ENCODE data around the gene TEX22.

Gene TEX22

GRCh38 chr14:105422695-105423487 is 24.6 kb downstream of the TEX22 start:
- DNase-seq: no peak

- DNase-seq: no peak
Observed at GRCh38 chr14:105423488-105424195, 25.3 kb downstream of the TEX22 start.

DNA sequence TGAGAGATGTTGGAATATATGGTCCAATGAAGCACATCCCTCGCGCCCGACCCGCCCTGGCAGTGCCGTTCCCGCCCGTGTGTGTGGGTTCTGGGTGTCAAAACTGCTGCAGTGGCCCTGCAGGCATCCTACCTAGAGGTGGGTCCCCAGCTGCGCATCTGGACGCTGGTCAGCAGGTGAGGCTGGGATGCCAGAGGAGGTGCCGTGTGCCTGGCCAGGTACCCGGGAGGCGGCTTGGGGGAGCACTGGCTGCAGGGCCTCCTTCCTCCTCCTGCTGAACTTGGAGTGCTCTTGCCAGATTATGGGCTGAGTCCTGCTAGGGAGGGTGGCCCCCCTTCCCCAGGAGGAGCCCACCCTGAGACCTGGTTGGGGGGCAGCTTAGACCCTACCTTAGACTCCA is 26.5 kb downstream of the TEX22 start:
- DNase-seq: no peak

- DNase-seq: no peak
Observed at GRCh38 chr14:105425823-105426247, 27.5 kb downstream of the TEX22 start.

GRCh38 chr14:105426416-105427130 is 28.2 kb downstream of the TEX22 start:
- DNase-seq: no peak

DNA sequence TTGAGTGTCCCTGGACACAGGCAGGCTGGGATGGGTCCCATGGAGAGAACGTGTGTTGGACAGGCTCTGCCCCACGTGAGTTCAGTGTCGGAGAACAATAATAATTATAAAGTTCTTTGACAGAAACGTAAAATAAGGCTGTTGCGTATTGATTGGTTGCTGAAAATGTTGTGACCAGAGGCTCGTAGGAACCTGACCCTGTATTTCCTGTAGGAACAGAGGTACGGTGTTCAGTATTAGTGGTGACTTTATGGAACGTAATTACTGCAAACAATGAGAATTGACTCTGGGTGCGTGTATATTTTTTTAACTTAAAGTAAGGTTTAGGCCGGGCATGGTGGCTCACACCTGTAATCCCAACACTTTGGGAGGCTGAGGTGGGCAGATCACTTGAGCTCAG is 29.1 kb downstream of the TEX22 start:
- no peak for DNase-seq

DNA sequence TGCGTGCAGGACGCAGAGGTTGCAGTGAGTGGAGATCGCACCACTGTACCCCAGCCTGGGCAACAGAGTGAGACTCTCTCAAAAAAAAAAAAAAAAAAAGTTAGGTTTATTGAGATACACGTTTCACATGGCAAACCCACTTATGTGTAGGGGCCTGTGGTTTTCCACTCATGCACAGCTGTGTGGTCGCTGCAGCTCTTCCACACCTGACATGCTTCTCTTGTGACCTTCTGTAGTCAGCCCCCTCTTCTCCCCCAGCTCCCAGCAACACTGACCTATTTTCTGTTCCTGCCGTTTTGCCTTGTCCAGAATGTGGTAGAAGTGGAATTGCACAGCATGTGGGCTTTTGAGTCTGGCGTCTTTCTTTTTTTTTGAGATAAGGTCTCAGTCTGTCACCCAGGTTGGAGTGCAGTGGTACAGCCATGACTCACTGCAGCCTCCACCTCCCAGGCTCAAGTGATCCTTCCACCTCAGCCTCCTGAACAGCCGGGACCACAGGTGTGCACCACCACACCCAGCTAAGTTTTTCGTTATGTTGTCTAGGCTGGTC is 29.7 kb downstream of the TEX22 start:
- DNase-seq: no peak

GRCh38 chr14:105430042-105430441 is 31.7 kb downstream of the TEX22 start:
- DNase-seq: no peak

DNA sequence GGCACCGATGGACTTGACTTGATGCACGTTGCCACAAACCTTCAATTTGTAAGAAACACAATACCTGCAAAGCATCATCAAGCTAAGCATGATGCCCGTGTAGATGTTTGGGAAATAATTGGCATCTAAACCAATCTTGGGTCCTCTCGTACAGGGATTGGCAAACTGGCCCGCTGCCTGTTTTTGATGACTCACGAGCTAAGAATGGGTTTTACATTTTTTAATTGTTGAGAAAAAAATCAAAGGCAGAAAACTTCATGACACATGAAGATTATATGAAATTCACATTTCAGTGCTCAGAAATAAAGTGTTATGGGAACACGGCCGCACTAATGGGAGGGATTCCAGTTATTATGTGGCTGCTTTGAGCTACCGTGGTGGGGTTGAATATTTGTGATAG is 32.2 kb downstream of the TEX22 start:
- no peak for DNase-seq

DNA sequence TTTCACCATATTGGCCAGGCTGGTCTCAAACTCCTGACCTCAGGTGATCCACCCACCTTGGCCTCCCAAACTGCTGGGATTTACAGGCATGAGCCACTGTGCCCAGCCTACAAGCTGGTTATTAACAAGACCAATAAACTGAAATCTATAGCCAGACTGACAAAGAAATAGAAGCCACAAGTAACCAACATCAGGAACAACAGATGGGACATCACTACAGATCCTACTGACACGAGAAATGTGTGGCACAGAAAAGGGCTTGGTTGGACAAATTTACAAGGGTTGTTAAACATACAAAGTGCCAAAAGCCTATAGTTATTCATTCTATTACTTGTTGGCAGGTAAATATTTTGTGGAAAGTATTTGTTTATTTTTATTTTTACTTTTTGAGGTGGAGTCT is 32.9 kb downstream of the TEX22 start:
- DNase-seq: no peak

GRCh38 chr14:105432657-105433056 is 34.3 kb downstream of the TEX22 start:
- no peak for DNase-seq

GRCh38 chr14:105433161-105433605 is 34.8 kb downstream of the TEX22 start:
- DNase-seq: no peak

- no peak for DNase-seq
Observed at GRCh38 chr14:105436402-105436801, 38.1 kb downstream of the TEX22 start.

- no peak for DNase-seq
Observed at GRCh38 chr14:105436891-105437722, 38.8 kb downstream of the TEX22 start.

- no peak for DNase-seq
Observed at GRCh38 chr14:105437723-105438500, 39.6 kb downstream of the TEX22 start.

DNA sequence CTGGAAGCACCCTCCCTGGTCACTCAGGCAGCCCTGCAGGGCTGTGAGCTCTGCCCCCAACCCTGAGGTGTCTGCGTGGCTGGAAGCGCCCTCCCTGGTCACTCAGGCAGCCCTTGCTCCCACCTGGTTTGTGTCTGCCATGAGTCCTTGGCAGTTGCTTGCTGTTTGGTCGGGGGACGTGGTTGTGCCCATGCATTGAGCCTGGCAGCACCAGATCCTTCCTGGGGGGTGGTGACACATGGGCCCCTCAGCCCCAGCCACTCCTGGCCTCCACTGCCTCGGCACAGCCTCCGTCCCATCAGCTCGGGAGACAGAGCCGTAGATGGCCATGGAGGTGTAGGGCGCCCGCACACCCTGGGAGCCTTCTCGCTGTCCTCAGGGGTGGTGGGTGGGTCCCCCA is 40.8 kb downstream of the TEX22 start:
- DNase-seq: no peak

- DNase-seq: no peak
Observed at GRCh38 chr14:105439710-105440553, 41.6 kb downstream of the TEX22 start.

GRCh38 chr14:105440554-105440900 is 42.2 kb downstream of the TEX22 start:
- DNase-seq: no peak

- no peak for DNase-seq
Observed at GRCh38 chr14:105440992-105441391, 42.7 kb downstream of the TEX22 start.

DNA sequence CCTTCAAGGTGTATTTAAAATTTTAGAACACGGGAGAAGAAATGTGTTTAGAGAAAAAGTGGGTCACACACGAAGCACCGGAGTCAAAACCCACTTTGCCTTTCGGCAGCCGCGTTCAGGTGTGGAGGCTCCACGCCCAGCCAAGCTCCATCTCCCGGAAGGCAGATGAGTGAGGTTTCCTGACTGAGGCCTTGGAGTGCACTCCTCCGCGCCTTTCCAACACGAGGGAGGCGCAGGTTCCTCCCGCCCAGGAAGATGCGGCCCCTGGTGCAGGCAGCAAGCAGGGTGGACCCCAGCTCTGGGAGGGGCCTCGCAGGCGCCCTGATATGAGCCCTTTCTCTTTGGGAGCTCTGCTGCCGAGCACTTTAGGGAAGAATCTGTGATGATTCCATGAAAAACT is 43.8 kb downstream of the TEX22 start:
- no peak for DNase-seq

- DNase-seq: no peak
Observed at GRCh38 chr14:105442834-105443233, 44.5 kb downstream of the TEX22 start.
